ENCODE measurements around the gene SCARB1. TPM values are rescaled to one million over a fixed set of nuclear protein-coding genes. Genes with fewer than 3 reads are reported as not detected.
A peak's percentile ranks its signal among the peaks of the same experiment; 100 is the strongest.

The SCARB1 gene
- total RNA-seq, 2 donors from 2014 or later, result 33.0 to 36.2 TPM

GRCh38 chr12:124800506-124800905, 63.2 kb downstream of the SCARB1 start:
- no peak overlapping the region for H3K4me3 ChIP-seq (ENCODE audit: low read length)
- Mint-ChIP-seq H3K4me1 (peaks cover 14% of the 10 kb centered on the region), H3K9me3 (no peaks in the 10 kb centered on the region), H3K36me3 (ENCODE audit: low read depth) (peaks cover 35% of the 10 kb centered on the region), H3K4me3 (no peak overlapping the region), H3K27me3 (ENCODE audit: insufficient read depth) (no peaks in the 10 kb centered on the region), H3K27ac (peak overlapping the region; percentile 59)
- TF ChIP-seq CTCF (conservative IDR thresholded peaks at IDR 0.05), result no peak
- H3K36me3 ChIP-seq (ENCODE audit: control insufficient read depth, insufficient read depth, low read length), result peaks cover 3% of the 10 kb centered on the region
- peaks cover 5% of the 10 kb centered on the region for H3K4me1 ChIP-seq (ENCODE audit: control insufficient read depth, insufficient read depth, low read length)
- 92 to 97% methylated on average over 7 to 12 of the region's 12 CpGs for WGBS, 2 experiments (ENCODE audit: insufficient coverage in 1 of 2, insufficient read length in 1 of 2)
- no peaks in the 10 kb centered on the region for H3K9me3 ChIP-seq (ENCODE audit: control insufficient read depth, low read length)
- DNase-seq, result no peak
- H3K27ac ChIP-seq (ENCODE audit: low read depth, low read length), result no peak overlapping the region
- no peaks in the 10 kb centered on the region for H3K27me3 ChIP-seq (ENCODE audit: control insufficient read depth, insufficient read depth, low read length, poor library complexity, severe bottlenecking)
- no peak overlapping the region for H3K9ac ChIP-seq (ENCODE audit: extremely low read depth, low read length, poor library complexity, severe bottlenecking)

- H3K36me3 Mint-ChIP-seq (ENCODE audit: low read depth), result peaks cover 32% of the 10 kb centered on the region
- H3K27ac Mint-ChIP-seq, result peak overlapping the region; percentile 73
- 68 to 90% methylated on average over 6 to 13 of the region's 13 CpGs for WGBS, 2 experiments (ENCODE audit: insufficient coverage in 1 of 2, insufficient read length in 1 of 2)
- no peak overlapping the region for H3K4me3 ChIP-seq (ENCODE audit: low read length)
- no peaks in the 10 kb centered on the region for H3K9me3 ChIP-seq (ENCODE audit: control insufficient read depth, low read length)
- H3K4me3 Mint-ChIP-seq, result no peak overlapping the region
- H3K27me3 Mint-ChIP-seq (ENCODE audit: insufficient read depth), result no peaks in the 10 kb centered on the region
- no peak overlapping the region for H3K9ac ChIP-seq (ENCODE audit: extremely low read depth, low read length, poor library complexity, severe bottlenecking)
- no peak for TF ChIP-seq CTCF (conservative IDR thresholded peaks at IDR 0.05)
- DNase-seq, result no peak
- peaks cover 5% of the 10 kb centered on the region for H3K4me1 ChIP-seq (ENCODE audit: control insufficient read depth, insufficient read depth, low read length)
- H3K36me3 ChIP-seq (ENCODE audit: control insufficient read depth, insufficient read depth, low read length), result peaks cover 7% of the 10 kb centered on the region
- H3K9me3 Mint-ChIP-seq, result no peaks in the 10 kb centered on the region
- H3K4me1 Mint-ChIP-seq, result peaks cover 14% of the 10 kb centered on the region
- no peaks in the 10 kb centered on the region for H3K27me3 ChIP-seq (ENCODE audit: control insufficient read depth, insufficient read depth, low read length, poor library complexity, severe bottlenecking)
- peak overlapping the region; percentile 74 for H3K27ac ChIP-seq (ENCODE audit: low read depth, low read length)
Measured at GRCh38 chr12:124797321-124797720, 66.3 kb downstream of the SCARB1 start.

GRCh38 chr12:124796303-124796960, 67.2 kb downstream of the SCARB1 start:
- Mint-ChIP-seq H3K36me3 (ENCODE audit: low read depth) (peaks cover 32% of the 10 kb centered on the region), H3K27me3 (ENCODE audit: insufficient read depth) (no peaks in the 10 kb centered on the region), H3K27ac (peak overlapping the region; percentile 73), H3K4me1 (peaks cover 14% of the 10 kb centered on the region), H3K4me3 (no peak overlapping the region), H3K9me3 (no peaks in the 10 kb centered on the region)
- no peak overlapping the region for H3K9ac ChIP-seq (ENCODE audit: extremely low read depth, low read length, poor library complexity, severe bottlenecking)
- no peak for DNase-seq
- no peak overlapping the region for H3K4me3 ChIP-seq (ENCODE audit: low read length)
- no peaks in the 10 kb centered on the region for H3K27me3 ChIP-seq (ENCODE audit: control insufficient read depth, insufficient read depth, low read length, poor library complexity, severe bottlenecking)
- no peak for TF ChIP-seq CTCF (conservative IDR thresholded peaks at IDR 0.05)
- no peak overlapping the region for H3K27ac ChIP-seq (ENCODE audit: low read depth, low read length)
- H3K4me1 ChIP-seq (ENCODE audit: control insufficient read depth, insufficient read depth, low read length), result peaks cover 5% of the 10 kb centered on the region
- H3K36me3 ChIP-seq (ENCODE audit: control insufficient read depth, insufficient read depth, low read length), result peaks cover 7% of the 10 kb centered on the region
- 93 to 95% methylated on average over 13 to 14 of the region's 14 CpGs for WGBS, 2 experiments (ENCODE audit: insufficient coverage in 1 of 2, insufficient read length in 1 of 2)
- H3K9me3 ChIP-seq (ENCODE audit: control insufficient read depth, low read length), result no peaks in the 10 kb centered on the region

Data from endodermal cell (in vitro differentiated cells).